T-helper 1 cell treated with Interleukin-12 subunit alpha and Interleukin-12 subunit beta and Interleukin-4 antibody, amounts not matched to agents 30 ng/mL and 1 ng/mL, for 36 hours (primary cell): ENCODE measurements around the gene CADM4. TPM values are rescaled to one million over a fixed set of nuclear protein-coding genes. Genes with fewer than 3 reads are reported as not detected.
"Not testable (repeated sequence)": the region's sequence is repeated elsewhere in the genome, so short reads cannot be mapped to it uniquely, and the experiment has no call there.

Source experiments
- intact Hi-C: fragments of 100-400 bp; cut with micrococcal nuclease; formaldehyde crosslinking; loops from one replicate; pipeline ENCODE4 v1.15.1; 2024
- total RNA-seq: library from RNA; stranded (reverse); gene quantifications from 2 replicates; pipeline ENCODE4 v1.2.3, GENCODE V29; 2022

The CADM4 gene
- total RNA-seq, 1 donor from 2014 or later, result 0.32 TPM

DNA sequence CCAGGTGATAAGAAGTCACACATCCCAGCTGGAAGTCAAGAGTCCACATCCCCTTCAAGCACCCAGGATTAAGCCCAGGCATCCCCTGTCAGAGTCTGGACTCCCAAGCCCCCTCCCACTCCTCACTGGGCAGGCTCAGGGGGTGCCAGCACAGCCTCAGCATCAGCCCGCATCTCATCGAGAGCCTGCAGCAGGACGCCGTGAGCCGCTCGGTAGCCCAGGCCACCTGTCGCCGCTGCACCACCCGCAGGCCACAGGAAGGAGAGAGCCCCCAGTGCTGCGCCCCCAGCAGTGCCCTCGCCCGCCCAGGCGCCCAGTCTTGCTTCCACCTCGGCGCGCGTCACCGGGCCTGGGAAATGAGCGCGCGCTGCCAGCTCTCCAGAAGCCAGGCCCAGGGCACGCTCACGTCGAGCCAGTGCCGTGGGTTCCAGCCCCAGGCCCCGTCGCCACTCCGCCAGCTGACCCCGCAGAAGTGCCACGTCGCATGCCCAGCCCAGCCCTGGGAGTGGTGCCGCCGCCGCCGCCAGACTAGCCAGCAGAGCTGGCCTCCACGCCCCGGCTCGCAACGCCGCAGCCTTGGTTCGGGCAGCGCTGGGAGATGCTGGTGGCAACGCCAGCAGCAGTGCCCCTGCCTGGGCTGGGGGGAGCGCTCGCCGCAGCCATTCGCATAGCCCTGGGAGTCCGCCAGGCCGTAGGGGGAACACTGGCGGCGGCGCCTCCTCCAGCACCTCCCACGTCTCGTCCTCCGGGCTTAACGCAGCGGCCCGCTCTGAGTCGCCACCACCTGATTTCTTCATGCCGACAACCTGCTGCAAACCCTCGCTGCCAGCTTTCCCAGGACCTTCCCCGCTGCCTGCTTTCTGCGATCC, 47.5 kb downstream of the CADM4 start:
- intact Hi-C loops, result no loop called here

DNA sequence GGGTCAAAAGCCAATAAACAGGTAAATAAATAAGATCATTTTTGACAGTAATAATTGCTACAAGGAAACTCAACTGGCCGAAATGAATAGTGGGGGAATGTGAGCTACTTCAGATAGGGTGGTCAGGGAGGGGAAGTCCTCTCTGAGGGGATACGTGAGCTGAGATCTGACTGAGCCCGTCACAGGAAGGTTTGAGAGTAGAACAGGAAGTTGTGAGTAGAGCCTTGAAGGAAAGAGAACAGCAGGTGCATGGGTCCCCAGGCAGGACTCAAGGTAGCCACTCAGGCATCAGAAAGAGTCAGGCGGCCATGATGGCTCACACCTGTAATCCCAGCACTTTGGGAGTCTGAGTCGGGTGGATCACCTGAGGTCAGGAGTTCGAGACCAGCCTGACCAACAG, 50.0 kb downstream of the CADM4 start:
- intact Hi-C loops, result no loop called here

DNA sequence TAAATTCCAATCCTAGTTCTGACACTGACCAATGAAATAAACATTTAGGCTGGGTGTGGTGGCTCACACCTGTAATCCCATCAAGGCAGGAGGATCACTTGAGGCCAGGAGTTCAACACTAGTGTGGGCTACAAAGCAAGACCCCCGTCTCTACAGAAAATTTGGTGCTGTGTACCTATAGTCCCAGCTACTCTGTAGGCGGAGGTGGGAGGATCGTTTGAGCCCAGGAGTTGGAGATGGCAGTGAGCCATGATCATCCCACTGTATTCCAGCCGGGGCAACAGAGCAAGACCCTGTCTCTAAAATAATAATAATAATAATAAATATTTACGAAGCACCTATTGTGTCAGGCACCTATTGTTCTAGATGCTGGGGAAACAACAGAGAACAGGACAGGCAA, 50.4 kb downstream of the CADM4 start:
- intact Hi-C loops, result no loop called here

DNA sequence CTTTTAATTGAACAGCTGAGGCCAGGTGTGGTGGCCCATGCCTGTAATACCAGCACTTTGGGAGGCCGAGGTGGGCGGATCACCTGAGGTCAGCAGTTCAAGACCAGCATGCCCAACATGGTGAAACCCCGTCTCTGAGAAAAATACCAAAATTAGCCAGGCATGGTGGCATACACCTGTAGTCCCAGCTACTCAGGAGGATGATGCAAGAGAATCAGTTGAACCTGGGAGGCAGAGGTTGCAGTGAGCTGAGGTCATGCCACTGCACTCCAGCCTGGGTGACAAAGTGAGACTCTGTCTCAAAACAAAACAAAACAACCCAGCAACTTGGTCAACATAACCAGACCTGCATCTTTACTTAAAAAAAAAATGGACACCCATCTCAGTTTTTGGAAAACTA, 52.6 kb downstream of the CADM4 start:
- intact Hi-C loops, result not testable (repeated sequence)

DNA sequence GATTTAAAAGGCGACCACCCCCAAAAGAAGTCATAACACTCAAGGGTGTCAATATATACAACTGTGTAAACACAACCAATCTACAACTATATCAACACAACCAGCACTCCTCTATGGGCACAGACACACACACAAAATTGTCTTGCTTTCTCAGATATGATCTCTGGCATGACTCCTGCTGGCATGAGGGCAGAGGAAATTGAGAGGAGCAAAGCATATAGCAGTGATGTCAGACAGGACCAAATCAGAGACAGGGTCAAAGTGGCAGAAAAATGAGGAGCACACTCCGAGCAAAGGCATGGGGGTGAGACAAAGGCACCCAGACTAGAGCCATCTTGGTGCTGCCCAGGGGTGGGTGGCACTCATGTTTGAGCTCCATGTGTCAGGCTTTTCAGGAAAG, 53.3 kb downstream of the CADM4 start:
- intact Hi-C loops, result no loop called here

DNA sequence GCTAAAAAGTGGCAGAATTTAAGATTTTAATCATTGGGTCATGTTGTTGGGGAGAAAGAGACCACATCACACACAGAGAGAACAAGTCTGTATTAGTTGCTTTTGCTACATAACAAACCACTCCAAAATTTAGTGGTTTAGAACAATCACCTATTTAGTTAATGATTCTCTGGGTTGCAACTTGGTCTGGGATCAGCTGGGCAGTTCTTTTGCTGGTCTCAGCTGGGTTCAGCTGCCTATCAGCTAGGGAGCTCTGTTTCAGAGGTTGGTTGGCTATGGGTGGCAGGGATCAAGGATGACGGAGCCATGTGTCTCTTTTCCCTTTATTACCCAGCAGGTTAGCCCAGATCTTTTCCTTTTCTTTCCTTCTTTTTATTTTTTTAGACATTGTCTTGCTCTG, 55.2 kb downstream of the CADM4 start:
- intact Hi-C loops, result no loop called here

DNA sequence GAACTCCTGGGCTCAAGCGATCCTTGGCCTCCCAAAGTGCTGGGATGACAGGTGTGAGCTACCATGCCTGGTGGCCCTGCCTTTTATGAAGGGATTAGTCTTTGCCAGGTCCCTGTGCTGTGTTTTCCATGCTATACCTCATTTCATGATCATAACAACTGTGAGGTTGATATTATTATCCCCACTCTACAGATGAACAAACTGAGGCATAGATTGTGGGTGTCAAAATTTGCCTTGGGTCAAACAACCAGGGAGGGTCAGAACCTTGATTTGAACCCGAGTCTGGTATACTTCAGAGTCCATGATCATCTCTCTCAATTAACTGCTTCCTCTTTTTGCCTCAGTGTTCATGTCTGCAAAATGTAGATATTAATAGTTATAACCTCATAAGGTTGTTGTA, 57.2 kb downstream of the CADM4 start:
- intact Hi-C loops, result no loop called here

DNA sequence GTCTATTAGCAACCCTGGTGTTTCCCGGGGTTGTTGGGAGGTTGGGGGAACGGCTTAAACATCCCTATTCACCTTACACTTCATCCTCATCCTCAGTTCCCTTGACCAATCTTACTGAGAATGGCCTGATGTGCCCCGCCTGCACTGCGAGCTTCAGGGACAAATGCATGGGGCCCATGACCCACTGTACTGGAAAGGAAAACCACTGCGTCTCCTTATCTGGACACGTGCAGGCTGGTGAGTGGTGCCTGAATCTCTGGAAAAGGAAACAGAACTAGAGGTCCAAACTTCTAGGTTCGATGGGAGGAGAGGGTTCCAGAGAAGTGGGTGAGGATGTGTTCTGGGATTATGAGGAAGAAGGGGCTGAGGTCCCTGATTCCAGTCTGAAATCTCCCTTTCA, 58.2 kb downstream of the CADM4 start:
- intact Hi-C loops, result loop anchor here (2.0 kb wide), 1 partner anchor 19 kb away; no protein-coding TSS in a partner anchor

DNA sequence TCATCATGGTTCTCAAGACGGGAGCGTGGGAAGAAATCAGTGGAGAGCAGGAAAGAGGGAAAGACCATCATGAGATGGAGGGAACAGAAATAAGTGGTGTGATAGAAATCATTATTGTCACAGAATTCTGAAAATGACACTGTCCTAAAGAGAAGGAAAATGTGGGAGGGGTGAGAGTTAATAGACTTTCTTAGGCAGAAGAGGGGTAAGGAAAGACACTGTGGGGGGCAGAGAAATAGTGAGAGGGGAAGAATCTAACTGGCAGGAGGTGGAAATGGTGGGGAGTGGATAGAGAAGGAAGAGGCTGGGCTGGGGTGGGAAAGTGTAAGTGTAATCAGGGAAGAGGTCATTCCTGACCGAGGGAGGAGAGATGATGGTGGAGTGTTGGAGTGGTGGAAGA, 60.9 kb downstream of the CADM4 start:
- intact Hi-C loops, result no loop called here

DNA sequence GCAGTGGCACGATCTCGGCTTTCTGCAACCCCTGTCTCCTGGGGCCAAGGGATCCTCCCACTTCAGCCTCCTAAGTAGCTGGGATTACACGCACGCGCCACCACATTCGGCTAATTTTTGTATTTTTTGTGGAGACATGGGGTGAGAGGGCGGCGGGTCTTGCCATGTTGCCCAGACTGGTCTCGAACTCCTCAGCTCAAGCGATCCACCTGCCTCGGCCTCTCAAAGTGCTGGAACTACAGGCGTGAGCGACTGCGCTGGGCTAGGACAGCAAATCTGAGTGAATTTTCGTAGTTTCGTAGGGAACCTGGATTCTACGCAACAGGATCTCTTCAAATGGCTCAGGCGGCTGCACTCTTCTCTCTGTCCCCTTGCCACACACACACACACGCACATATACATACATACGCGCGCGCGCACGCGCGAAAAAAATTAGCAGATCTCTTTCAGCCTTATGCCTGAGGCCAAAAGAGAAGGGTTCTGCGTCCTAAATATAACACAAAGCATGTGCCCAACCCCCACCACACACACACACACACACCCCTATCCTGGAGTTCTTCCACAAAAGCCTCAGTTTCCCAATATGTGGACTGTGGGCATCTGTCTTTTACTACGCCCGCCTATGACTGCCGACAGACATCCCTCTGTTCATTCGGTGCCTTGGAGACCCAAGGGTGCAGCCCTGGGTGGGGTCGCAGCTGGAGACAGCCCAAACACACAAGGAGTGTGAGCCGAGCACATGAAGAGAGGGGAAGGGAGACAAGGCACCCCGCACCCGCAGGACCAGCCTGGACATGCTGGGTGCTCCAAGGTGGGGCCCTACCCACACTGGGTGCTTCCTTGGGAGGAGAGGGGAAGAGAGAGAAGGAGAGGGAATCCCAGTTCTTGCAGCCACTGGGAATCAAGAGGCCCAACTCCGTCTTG, 63.4 kb downstream of the CADM4 start:
- intact Hi-C loops, result loop anchor here (1.0 to 2.0 kb wide), 10 partner anchors 14 to 178 kb away; partner anchors contain the start of genes IRGQ, SMG9, ZNF428 and ZNF575

DNA sequence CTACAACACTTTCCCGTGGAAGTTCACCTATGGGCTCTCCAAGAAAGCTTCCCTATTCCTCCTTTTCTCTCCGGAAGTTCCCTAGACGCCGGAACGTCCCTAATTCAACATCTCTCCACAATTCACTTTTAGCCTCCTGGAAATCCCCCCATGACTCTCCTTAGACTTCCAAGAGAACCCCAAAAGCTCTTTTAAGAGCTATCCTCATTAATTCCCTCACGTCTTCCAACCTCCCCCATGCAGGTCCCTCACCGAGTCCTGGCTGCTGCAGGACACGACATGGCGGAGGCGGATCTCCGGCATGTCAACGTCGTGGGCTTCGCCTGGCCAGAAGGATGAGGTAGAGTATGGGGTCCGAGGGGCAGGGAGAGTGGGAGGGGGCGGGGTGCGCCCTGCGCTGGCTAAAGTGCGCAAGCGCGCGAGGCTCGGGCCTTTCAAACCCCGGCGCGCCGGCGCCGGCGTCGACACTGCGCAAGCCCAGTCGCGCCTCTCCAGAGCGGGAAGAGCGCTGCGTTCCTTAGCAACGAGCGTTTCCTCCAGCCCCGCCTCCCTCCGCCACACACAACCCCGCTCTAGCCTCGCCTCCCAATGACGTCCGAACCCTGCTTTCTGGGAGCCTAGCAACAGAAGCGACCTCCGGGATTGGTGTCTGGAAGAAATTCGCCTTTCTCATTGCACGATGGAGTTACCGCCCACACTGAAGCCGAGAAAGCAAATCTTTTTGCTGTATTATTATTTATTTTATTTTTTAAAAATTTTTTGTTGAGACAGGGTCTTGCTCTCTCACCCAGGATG, 64.3 kb downstream of the CADM4 start, which contains the start of the genes PINLYP and XRCC1:
Gene PINLYP, plus strand, starts transcription at position 646 of the 795 bp plus-strand sequence. CDS start 1,391 bp downstream, outside the sequence.
Gene XRCC1, minus strand, starts transcription at position 372 of the 795 bp plus-strand sequence. Its CDS starts 69 bp downstream, at position 303.
- intact Hi-C loops, result loop anchor here (1.0 to 2.0 kb wide), 10 partner anchors 13 to 179 kb away; partner anchors contain the start of genes IRGQ, SMG9, ZNF428 and ZNF575

DNA sequence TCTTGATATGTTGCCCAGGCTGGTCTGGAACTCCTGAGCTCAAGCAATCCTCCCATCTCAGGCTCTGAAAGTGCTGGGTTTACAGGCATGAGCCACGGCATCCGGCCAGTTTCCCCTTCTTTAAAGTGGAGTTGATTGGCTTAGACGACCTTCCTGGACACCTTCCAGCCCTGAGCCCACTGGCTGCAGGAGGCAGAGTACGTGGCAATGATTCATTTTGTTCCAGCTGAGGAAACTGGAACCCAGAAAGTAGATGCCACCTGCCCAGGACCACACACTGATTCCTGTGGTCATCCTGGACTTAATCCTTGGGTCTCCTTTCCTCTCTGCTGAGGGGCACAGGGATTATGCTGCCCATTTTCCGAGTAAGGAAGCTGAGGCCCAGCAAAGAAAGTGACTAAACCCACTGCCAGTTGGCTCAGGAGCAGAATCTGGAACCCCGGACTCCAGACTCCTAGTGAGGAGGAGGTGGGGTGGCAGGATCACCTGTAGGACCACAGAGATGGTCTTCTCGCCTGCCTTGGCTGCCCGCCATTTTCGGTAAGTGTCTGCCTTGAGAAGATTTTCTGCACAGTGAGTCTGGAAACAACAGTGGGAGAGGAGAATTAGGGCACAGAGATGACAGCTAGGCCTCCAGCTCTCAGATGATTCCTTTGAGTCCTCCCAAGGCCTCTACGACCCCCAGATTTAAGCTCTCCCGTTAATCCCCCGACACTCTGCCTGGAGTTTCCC, 65.1 kb downstream of the CADM4 start:
- intact Hi-C loops, result loop anchor here (1.0 to 2.0 kb wide), 10 partner anchors 12 to 180 kb away; partner anchors contain the start of genes IRGQ, SMG9, ZNF428 and ZNF575

Other genes with a start within 250 kb of the CADM4 start
- not detected in 2 replicates for gene TEX101, start 225.0 kb downstream of the CADM4 start, total RNA-seq
- 0.81 and 0.85 TPM in 2 replicates for gene LYPD3, start 174.2 kb downstream of the CADM4 start, total RNA-seq
- 23.8 and 24.5 TPM in 2 replicates for gene PHLDB3, start 135.1 kb downstream of the CADM4 start, total RNA-seq
- gene ETHE1, start 112.6 kb downstream of the CADM4 start, total RNA-seq, result 62.8 and 64.6 TPM in 2 replicates
- 4.2 and 4.4 TPM in 2 replicates for gene ZNF575, start 106.7 kb downstream of the CADM4 start, total RNA-seq
- gene XRCC1, start 64.3 kb downstream of the CADM4 start, total RNA-seq, result 28.6 and 30.5 TPM in 2 replicates
- gene PINLYP, start 64.0 kb downstream of the CADM4 start, total RNA-seq, result 3.8 and 4.1 TPM in 2 replicates
- gene IRGQ, start 43.7 kb downstream of the CADM4 start, total RNA-seq, result 22.0 and 23.1 TPM in 2 replicates
- gene ZNF576, start 43.3 kb downstream of the CADM4 start, total RNA-seq, result 19.2 and 20.8 TPM in 2 replicates
- 0.37 and 0.41 TPM in 2 replicates for gene SRRM5, start 27.8 kb downstream of the CADM4 start, total RNA-seq
- 23.9 and 27.6 TPM in 2 replicates for gene ZNF428, start 20.2 kb downstream of the CADM4 start, total RNA-seq
- gene PLAUR, start 30.3 kb upstream of the CADM4 start, total RNA-seq, result 19.7 and 21.6 TPM in 2 replicates
- gene IRGC, start 76.2 kb upstream of the CADM4 start, total RNA-seq, result not detected in 2 replicates
- 77.2 and 82.8 TPM in 2 replicates for gene SMG9, start 115.1 kb upstream of the CADM4 start, total RNA-seq
- gene KCNN4, start 141.1 kb upstream of the CADM4 start, total RNA-seq, result 82.9 and 87.8 TPM in 2 replicates
- gene LYPD5, start 162.6 kb upstream of the CADM4 start, total RNA-seq, result 0.54 and 0.71 TPM in 2 replicates
- gene ZNF283, start 187.5 kb upstream of the CADM4 start, total RNA-seq, result 5.8 and 7.0 TPM in 2 replicates
- gene ZNF404, start 244.1 kb upstream of the CADM4 start, total RNA-seq, result 0.61 and 1.4 TPM in 2 replicates